H9 (cell line): ENCODE results near the gene MAP3K20. TPM values are rescaled to one million over a fixed set of nuclear protein-coding genes. Genes with fewer than 3 reads are reported as not detected.

Experiments used
- DNase-seq: peaks from one replicate; pipeline ENCODE4 v3.0.0-alpha.2; 2017
- H2AFZ ChIP-seq: one replicate; pipeline ENCODE4 v1.6.1; 2013; ENCODE audit warnings: mild to moderate bottlenecking, low read length, control low read depth, moderate library complexity
- H2AK5ac ChIP-seq: 2 replicates; pipeline ENCODE4 v1.6.1; 2013; ENCODE audit warnings: low read length, control low read depth, mixed read lengths; ENCODE audit not compliant: insufficient read length
- H2BK120ac ChIP-seq: one replicate; pipeline ENCODE4 v1.6.1; 2013; ENCODE audit warnings: low read depth, mild to moderate bottlenecking, low read length, control low read depth, inconsistent platforms; ENCODE audit not compliant: poor library complexity, severe bottlenecking
- H2BK12ac ChIP-seq: 2 replicates; pipeline ENCODE4 v1.6.1; 2013; ENCODE audit warnings: low read length, control low read depth, mixed read lengths, low read depth; ENCODE audit not compliant: insufficient read length
- H2BK15ac ChIP-seq: 2 replicates; pipeline ENCODE4 v1.6.1; 2013; ENCODE audit warnings: low read depth, low read length, control low read depth
- H2BK20ac ChIP-seq: one replicate; pipeline ENCODE4 v1.6.1; 2013; ENCODE audit warnings: low read depth, mild to moderate bottlenecking, low read length, control low read depth, inconsistent platforms; ENCODE audit not compliant: poor library complexity, severe bottlenecking
- H2BK5ac ChIP-seq: 2 replicates; pipeline ENCODE4 v1.6.1; 2013; ENCODE audit warnings: low read length, control low read depth, mixed read lengths; ENCODE audit not compliant: insufficient read length
- H3K14ac ChIP-seq: 2 replicates; pipeline ENCODE4 v1.6.1; 2013; ENCODE audit warnings: low read length, control low read depth; ENCODE audit not compliant: insufficient read depth
- H3K18ac ChIP-seq: 2 replicates; pipeline ENCODE4 v1.6.1; 2013; ENCODE audit warnings: low read depth, mild to moderate bottlenecking, mixed read lengths, low read length, control low read depth; ENCODE audit not compliant: insufficient read length
- H3K23ac ChIP-seq: 2 replicates; pipeline ENCODE4 v1.6.1; 2013; ENCODE audit warnings: low read length, control low read depth, mixed read lengths, low read depth; ENCODE audit not compliant: insufficient read length
- H3K23me2 ChIP-seq: 2 replicates; pipeline ENCODE4 v1.6.1; 2013; ENCODE audit warnings: low read depth, mild to moderate bottlenecking, mixed read lengths, low read length, control low read depth; ENCODE audit not compliant: insufficient read length, poor library complexity, severe bottlenecking
- H3K27ac ChIP-seq: 2 replicates; pipeline ENCODE4 v1.5.1; 2013; ENCODE audit warnings: low read length, control low read depth, mixed read lengths, low read depth; ENCODE audit not compliant: insufficient read length
- H3K27me3 ChIP-seq: 2 replicates; pipeline ENCODE4 v1.6.1; 2013; ENCODE audit warnings: low read length, control low read depth, inconsistent platforms; ENCODE audit not compliant: insufficient read depth
- H3K4ac ChIP-seq: 2 replicates; pipeline ENCODE4 v1.6.1; 2013; ENCODE audit warnings: low read depth, mild to moderate bottlenecking, control low read depth, inconsistent platforms, low read length, moderate library complexity
- H3K4me1 ChIP-seq: 2 replicates; pipeline ENCODE4 v1.6.1; 2013; ENCODE audit warnings: low read length, control low read depth, inconsistent platforms; ENCODE audit not compliant: insufficient read depth
- H3K4me2 ChIP-seq: 2 replicates; pipeline ENCODE4 v1.6.1; 2013; ENCODE audit warnings: low read length, control low read depth, mixed read lengths; ENCODE audit not compliant: insufficient read length, insufficient read depth
- H3K56ac ChIP-seq: 2 replicates; pipeline ENCODE4 v1.6.1; 2013; ENCODE audit warnings: low read depth, mild to moderate bottlenecking, mixed read lengths, low read length, control low read depth; ENCODE audit not compliant: insufficient read length
- H3K79me1 ChIP-seq: 2 replicates; pipeline ENCODE4 v1.6.1; 2013; ENCODE audit warnings: low read depth, mild to moderate bottlenecking, moderate library complexity, low read length, control low read depth, inconsistent platforms; ENCODE audit not compliant: insufficient read depth, poor library complexity, severe bottlenecking
- H3K79me2 ChIP-seq: 2 replicates; pipeline ENCODE4 v1.6.1; 2013; ENCODE audit warnings: low read length, control low read depth, inconsistent platforms; ENCODE audit not compliant: insufficient read depth
- H3K9ac ChIP-seq: 2 replicates; pipeline ENCODE4 v1.6.1; 2013; ENCODE audit warnings: low read length, control low read depth, mixed read lengths; ENCODE audit not compliant: insufficient read length; ENCODE audit errors: extremely low read depth
- H3K9me3 ChIP-seq: one replicate; pipeline ENCODE4 v1.6.1; 2013; ENCODE audit warnings: low read depth, low read length, inconsistent platforms; ENCODE audit not compliant: control insufficient read depth
- H3T11ph ChIP-seq: one replicate; pipeline ENCODE4 v1.6.1; 2013; ENCODE audit warnings: mild to moderate bottlenecking, low read length, control low read depth, inconsistent platforms
- H4K20me1 ChIP-seq: one replicate; pipeline ENCODE4 v1.6.1; 2013; ENCODE audit not compliant: control insufficient read depth, insufficient read length, insufficient read depth
- H4K5ac ChIP-seq: 2 replicates; pipeline ENCODE4 v1.6.1; 2013; ENCODE audit warnings: low read depth, mild to moderate bottlenecking, mixed read lengths, low read length, control low read depth; ENCODE audit not compliant: insufficient read length
- H4K8ac ChIP-seq: replicated peaks from 2 replicates; pipeline ENCODE4 v1.6.1; 2013; ENCODE audit warnings: low read length, control low read depth, mixed read lengths, low read depth; ENCODE audit not compliant: insufficient read length
- H4K91ac ChIP-seq: 2 replicates; pipeline ENCODE4 v1.6.1; 2013; ENCODE audit warnings: low read depth, mild to moderate bottlenecking, moderate library complexity, mixed read lengths, low read length, control low read depth; ENCODE audit not compliant: insufficient read length
- H3K27ac Mint-ChIP-seq, 3 experiments: 2 replicates in 2 of 3; 3 replicates in 1 of 3; pipeline ENCODE4 v1.8.0; 2020 to 2021; ENCODE audit warnings: mixed read lengths in 3 of 3, mild to moderate bottlenecking in 1 of 3, moderate library complexity in 1 of 3
- H3K27me3 Mint-ChIP-seq: 2 replicates; pipeline ENCODE4 v1.8.0; 2021; ENCODE audit warnings: low read depth, mild to moderate bottlenecking, moderate library complexity, mixed read lengths
- H3K36me3 Mint-ChIP-seq, 3 experiments: 2 replicates in 2 of 3; 3 replicates in 1 of 3; pipeline ENCODE4 v1.8.0; 2020 to 2021; ENCODE audit warnings: low read depth in 3 of 3, mixed read lengths in 3 of 3; ENCODE audit not compliant: insufficient read depth in 1 of 3
- H3K4me1 Mint-ChIP-seq, 2 experiments: 2 replicates each; pipeline ENCODE4 v1.8.0; 2020; ENCODE audit warnings: mixed read lengths in 2 of 2
- H3K4me3 Mint-ChIP-seq, 2 experiments: 2 replicates in 1 of 2; 3 replicates in 1 of 2; pipeline ENCODE4 v1.8.0; 2020 to 2021; ENCODE audit warnings: mild to moderate bottlenecking in 2 of 2, mixed read lengths in 2 of 2, moderate library complexity in 1 of 2
- H3K9me3 Mint-ChIP-seq, 2 experiments: 2 replicates in 1 of 2; 3 replicates in 1 of 2; pipeline ENCODE4 v1.8.0; 2020; ENCODE audit warnings: mild to moderate bottlenecking in 2 of 2, mixed read lengths in 2 of 2, moderate library complexity in 1 of 2
- CTCF ChIP-seq: fragments of 200-600 bp; sonication (generic); conservative IDR thresholded peaks from 3 replicates; pipeline ENCODE4 v1.8.0; 2021; ENCODE audit warnings: antibody characterized with exemption, mild to moderate bottlenecking
- WGBS: extraction: QIAGEN DNeasy Blood & Tissue Kit; methylation state at CpG from one replicate; pipeline ENCODE4 v1.1.7; 2013; ENCODE audit warnings: missing lambda C conversion rate, low lambda C conversion rate, mixed read lengths; ENCODE audit not compliant: insufficient read length; ENCODE audit errors: extremely low coverage; 5-methylcytosine and 5-hydroxymethylcytosine counted together
- total RNA-seq: library from RNA; stranded (reverse); gene quantifications from 2 replicates; pipeline ENCODE4 v1.2.1, GENCODE V29; 2021

Gene MAP3K20
- total RNA-seq, 1 experiment from 2014 or later: 8.7 TPM

- Histone ChIP-seq H4K5ac (no peak overlapping the region), H3K23ac (no peak overlapping the region), H2AK5ac (no peak overlapping the region), H3K9me3 (peaks cover 45% of the 10 kb centered on the region), H4K91ac (no peak overlapping the region), H2BK20ac (no peak overlapping the region), H3K14ac (no peak overlapping the region), H2BK5ac (no peak overlapping the region), H3K27ac (no peak overlapping the region), H3K4me2 (no peak overlapping the region), H3K23me2 (no peaks in the 10 kb centered on the region), H3K4me1 (peaks cover 3% of the 10 kb centered on the region; the same call in 1 of the 2 replicates), H2BK15ac (no peak overlapping the region), H3T11ph (no peak overlapping the region), H2AFZ (no peak overlapping the region), H2BK12ac (no peak overlapping the region), H3K56ac (no peak overlapping the region), H3K9ac (no peak overlapping the region), H2BK120ac (no peak overlapping the region), H3K79me1 (no peaks in the 10 kb centered on the region), H3K79me2 (no peaks in the 10 kb centered on the region), H4K20me1 (no peaks in the 10 kb centered on the region), H3K27me3 (no peaks in the 10 kb centered on the region), H3K4ac (no peak overlapping the region), H3K18ac (no peak overlapping the region), H4K8ac (no peak overlapping the region)
- no CpG with 5 or more reads among the region's 5 CpGs for WGBS
- no peak overlapping the region for H3K4me3 Mint-ChIP-seq
- peaks cover 75 to 76% of the 10 kb centered on the region in 2 experiments for H3K9me3 Mint-ChIP-seq
- peaks cover 36 to 85% (median 58%) of the 10 kb centered on the region in 3 experiments for H3K36me3 Mint-ChIP-seq
- H3K4me1 Mint-ChIP-seq: peaks cover 11 to 12% of the 10 kb centered on the region in 2 experiments
- peak; percentile 30; the same call in 2 of the 3 replicates for TF ChIP-seq CTCF
- DNase-seq: peak; percentile 43
- H3K27me3 Mint-ChIP-seq: peaks cover 4% of the 10 kb centered on the region
- H3K27ac Mint-ChIP-seq: no peak overlapping the region
Observed at GRCh38 chr2:173299764-173300163, 224.1 kb downstream of the MAP3K20 start.
